HCT116 (cell line): ENCODE results near the gene CAPZB. TPM values are rescaled to one million over a fixed set of nuclear protein-coding genes. Genes with fewer than 3 reads are reported as not detected.

Source experiments
- ATAC-seq: fragments of 200-7000 bp; cut with Tn5 transposase; 2 replicates; pipeline ENCODE4 v1.9.1; 2020; ENCODE audit warnings: mild to moderate bottlenecking, moderate library complexity
- BruUV-seq: library from RNA; stranded (reverse); fragments of 400-500 nt; replicated peaks from 2 replicates; lab custom pipeline; 2021; lab: Mats Ljungman, UMichigan
- CTCF ChIA-PET: fragments of 300-600 bp; sonication (Branson Sonifier 250); formaldehyde crosslinking; loops from one replicate; lab custom pipeline; 2021; ENCODE audit warnings: antibody characterized with exemption; lab: Charles Lee
- POLR2A ChIA-PET: fragments of 300-600, 350-600 bp; sonication (Branson Sonifier 250); formaldehyde crosslinking; loops from one replicate; lab custom pipeline; 2021; ENCODE audit warnings: antibody characterized with exemption; lab: Charles Lee
- RAD21 ChIA-PET, 2 experiments: fragments of 300-600 bp; sonication (Branson Sonifier 250); formaldehyde crosslinking; loops; one replicate each; lab custom pipeline; 2023; ENCODE audit warnings: low total read pairs in 2 of 2; ENCODE audit not compliant: uncharacterized antibody in 2 of 2, unreplicated experiment in 2 of 2, low non-redundant PET in 1 of 2; lab: Charles Lee
- DNase-seq: peaks from one replicate; pipeline ENCODE4 v3.0.0-alpha.2; 2010; ENCODE audit warnings: low read depth, low spot score
- H2AFZ ChIP-seq: fragments of 200-600 bp; shearing (Covaris generic), sonication (generic); 2 replicates; pipeline ENCODE4 v1.6.1; 2017; ENCODE audit warnings: low read depth, mixed run types, mixed read lengths, antibody characterized with exemption, low read length; ENCODE audit not compliant: poor library complexity, severe bottlenecking
- H3K27ac ChIP-seq: 2 replicates; pipeline ENCODE4 v1.5.1; 2012; ENCODE audit warnings: low read depth, low read length
- H3K27me3 ChIP-seq: fragments of 200-600 bp; sonication (generic); 2 replicates; pipeline ENCODE4 v1.6.1; 2016; ENCODE audit warnings: mixed run types, low read length, mixed read lengths; ENCODE audit not compliant: insufficient read depth
- H3K36me3 ChIP-seq, 2 experiments: fragments of 200-500 bp in 1 of 2; fragments of 200-600 bp in 1 of 2; sonication (Bioruptor generic) in 1 of 2; sonication (generic) in 1 of 2; 2 replicates each; pipeline versions ENCODE4 v1.5.1 to v1.6.1; 2014 to 2016; ENCODE audit warnings: low read length in 2 of 2, inconsistent platforms in 1 of 2, mixed read lengths in 1 of 2, mixed run types in 1 of 2; ENCODE audit not compliant: insufficient read depth in 2 of 2, control insufficient read depth in 1 of 2
- H3K4me1 ChIP-seq, 2 experiments: fragments of 200-600 bp in 1 of 2; sonication (generic) in 1 of 2; 2 replicates each; pipeline versions ENCODE4 v1.5.1 to v1.6.1; 2012 to 2017; ENCODE audit warnings: low read length in 2 of 2, inconsistent platforms in 1 of 2, mild to moderate bottlenecking in 1 of 2, mixed read lengths in 1 of 2, mixed run types in 1 of 2, moderate library complexity in 1 of 2; ENCODE audit not compliant: insufficient read depth in 2 of 2, control insufficient read depth in 1 of 2
- H3K4me2 ChIP-seq: fragments of 200-600 bp; sonication (generic); 2 replicates; pipeline ENCODE4 v1.6.1; 2017; ENCODE audit warnings: mixed run types, low read length, mixed read lengths
- H3K4me3 ChIP-seq, 2 experiments: fragments of 200-600 bp in 1 of 2; sonication (generic) in 1 of 2; replicated peaks in 1 of 2; 2 replicates each; pipeline ENCODE4 v1.5.1; 2011 to 2016; ENCODE audit warnings: low read length in 2 of 2, control low read depth in 1 of 2, low read depth in 1 of 2, mild to moderate bottlenecking in 1 of 2, mixed read lengths in 1 of 2, mixed run types in 1 of 2
- H3K79me2 ChIP-seq: fragments of 200-600 bp; sonication (generic); 2 replicates; pipeline ENCODE4 v1.6.1; 2017; ENCODE audit warnings: mild to moderate bottlenecking, mixed run types, low read length, moderate library complexity, mixed read lengths; ENCODE audit not compliant: insufficient read depth
- H3K9ac ChIP-seq: fragments of 200-600 bp; sonication (generic); 2 replicates; pipeline ENCODE4 v1.6.1; 2016; ENCODE audit warnings: low read length, mixed read lengths
- H3K9me2 ChIP-seq: fragments of 200-600 bp; sonication (generic), shearing (Covaris generic); 2 replicates; pipeline ENCODE4 v1.6.1; 2017; ENCODE audit warnings: mixed run types, mild to moderate bottlenecking, moderate library complexity; ENCODE audit not compliant: insufficient read depth
- H3K9me3 ChIP-seq, 2 experiments: fragments of 200-500 bp in 1 of 2; fragments of 200-600 bp in 1 of 2; sonication (Bioruptor generic) in 1 of 2; sonication (generic) in 1 of 2; 2 replicates each; pipeline ENCODE4 v1.6.1; 2014 to 2017; ENCODE audit warnings: low read length in 2 of 2, mixed read lengths in 2 of 2, inconsistent platforms in 1 of 2, low read depth in 1 of 2, mild to moderate bottlenecking in 1 of 2, mixed run types in 1 of 2, moderate library complexity in 1 of 2; ENCODE audit not compliant: control insufficient read depth in 1 of 2, insufficient read depth in 1 of 2
- H4K20me1 ChIP-seq: fragments of 200-600 bp; sonication (generic), shearing (Covaris generic); 2 replicates; pipeline ENCODE4 v1.6.1; 2017; ENCODE audit warnings: mixed run types, mild to moderate bottlenecking, moderate library complexity; ENCODE audit not compliant: insufficient read depth
- CTCF ChIP-seq, 3 experiments: fragments of 200-600 bp in 1 of 3; sonication (generic) in 1 of 3; IDR thresholded peaks in 2 of 3; conservative IDR thresholded peaks in 1 of 3; 2 replicates each; pipeline ENCODE4 v1.5.1; 2012 to 2017; ENCODE audit warnings: low read depth in 2 of 3, low read length in 2 of 3, antibody characterized with exemption in 1 of 3, borderline replicate concordance in 1 of 3, control low read depth in 1 of 3, mild to moderate bottlenecking in 1 of 3, mixed read lengths in 1 of 3, mixed run types in 1 of 3, moderate library complexity in 1 of 3; ENCODE audit not compliant: insufficient read depth in 1 of 3
- ELF1 ChIP-seq: IDR thresholded peaks from 2 replicates; pipeline ENCODE4 v1.6.1; 2012; ENCODE audit warnings: low read depth, borderline replicate concordance
- EZH2 ChIP-seq: fragments of 200-600 bp; sonication (generic); IDR thresholded peaks from 2 replicates; pipeline ENCODE4 v1.6.1; 2017; ENCODE audit warnings: antibody characterized with exemption, mixed run types
- FOSL1 ChIP-seq: IDR thresholded peaks from 2 replicates; pipeline ENCODE4 v1.6.1; 2012; ENCODE audit warnings: low read depth
- SRF ChIP-seq: IDR thresholded peaks from 2 replicates; pipeline ENCODE4 v1.6.1; 2012; ENCODE audit warnings: low read depth
- TCF7L2 ChIP-seq: IDR thresholded peaks from 2 replicates; pipeline ENCODE4 v1.7.0; 2011; ENCODE audit warnings: borderline replicate concordance, inconsistent platforms; ENCODE audit not compliant: insufficient read depth, insufficient read length; ENCODE audit errors: extremely low read depth
- YY1 ChIP-seq: IDR thresholded peaks from 2 replicates; pipeline ENCODE4 v1.6.1; 2011; ENCODE audit warnings: low read length, low read depth, moderate library complexity, mild to moderate bottlenecking; ENCODE audit not compliant: insufficient replicate concordance; ENCODE audit errors: extremely low read depth
- intact Hi-C: fragments of 100-400 bp; cut with micrococcal nuclease; formaldehyde crosslinking; loops from 2 replicates; pipeline ENCODE4 v1.10.0; 2022
- total RNA-seq: library from RNA; stranded (reverse); gene quantifications from one replicate; pipeline ENCODE4 v1.2.1, GENCODE V29; 2021; ENCODE audit not compliant: unreplicated experiment

Gene CAPZB
- total RNA-seq, 1 experiment from 2014 or later: 203 TPM

GRCh38 chr1:19360016-19360415, 125.3 kb downstream of the CAPZB start (continued):
- no peak for TF ChIP-seq YY1

- ATAC-seq: no peak
- intact Hi-C loops: no loop called here
Observed at GRCh38 chr1:19359357-19359756, 126.0 kb downstream of the CAPZB start.

More at GRCh38 chr1:19359357-19359756, 126.0 kb downstream of the CAPZB start:
- CTCF ChIA-PET: no interaction called here
- H2AFZ ChIP-seq: no peak overlapping the region
- peaks cover 5 to 6% of the 10 kb centered on the region in 2 experiments; a peak in 1 of 4 replicates for H3K36me3 ChIP-seq
- no peak for DNase-seq
- peaks cover 9% of the 10 kb centered on the region; the same call in 1 of the 2 replicates for H3K79me2 ChIP-seq
- RAD21 ChIA-PET: no interaction called here
- TF ChIP-seq EZH2 (no peak), ELF1 (no peak), TCF7L2 (no peak), CTCF (IDR thresholded peaks at IDR 0.05 in 2 of 3, conservative IDR thresholded peaks at IDR 0.05 in 1 of 3; ENCODE audit: borderline replicate concordance in 1 of 3, insufficient read depth in 1 of 3, low read depth in 2 of 3, low read length in 2 of 3) (no peak), SRF (no peak), FOSL1 (no peak)
- no peaks in the 10 kb centered on the region for H3K9me3 ChIP-seq
- H3K27ac ChIP-seq: no peak overlapping the region
- BruUV-seq: no TSS peak
- POLR2A ChIA-PET: no interaction called here
- no peaks in the 10 kb centered on the region for H3K9me2 ChIP-seq
- H3K4me2 ChIP-seq: no peak overlapping the region
- H3K27me3 ChIP-seq: no peaks in the 10 kb centered on the region
- H3K9ac ChIP-seq: no peak overlapping the region
- no peaks in the 10 kb centered on the region for H3K4me1 ChIP-seq
- H3K4me3 ChIP-seq: no peak overlapping the region
- no peaks in the 10 kb centered on the region for H4K20me1 ChIP-seq
